ENCODE data around the gene STAG3.

DNA sequence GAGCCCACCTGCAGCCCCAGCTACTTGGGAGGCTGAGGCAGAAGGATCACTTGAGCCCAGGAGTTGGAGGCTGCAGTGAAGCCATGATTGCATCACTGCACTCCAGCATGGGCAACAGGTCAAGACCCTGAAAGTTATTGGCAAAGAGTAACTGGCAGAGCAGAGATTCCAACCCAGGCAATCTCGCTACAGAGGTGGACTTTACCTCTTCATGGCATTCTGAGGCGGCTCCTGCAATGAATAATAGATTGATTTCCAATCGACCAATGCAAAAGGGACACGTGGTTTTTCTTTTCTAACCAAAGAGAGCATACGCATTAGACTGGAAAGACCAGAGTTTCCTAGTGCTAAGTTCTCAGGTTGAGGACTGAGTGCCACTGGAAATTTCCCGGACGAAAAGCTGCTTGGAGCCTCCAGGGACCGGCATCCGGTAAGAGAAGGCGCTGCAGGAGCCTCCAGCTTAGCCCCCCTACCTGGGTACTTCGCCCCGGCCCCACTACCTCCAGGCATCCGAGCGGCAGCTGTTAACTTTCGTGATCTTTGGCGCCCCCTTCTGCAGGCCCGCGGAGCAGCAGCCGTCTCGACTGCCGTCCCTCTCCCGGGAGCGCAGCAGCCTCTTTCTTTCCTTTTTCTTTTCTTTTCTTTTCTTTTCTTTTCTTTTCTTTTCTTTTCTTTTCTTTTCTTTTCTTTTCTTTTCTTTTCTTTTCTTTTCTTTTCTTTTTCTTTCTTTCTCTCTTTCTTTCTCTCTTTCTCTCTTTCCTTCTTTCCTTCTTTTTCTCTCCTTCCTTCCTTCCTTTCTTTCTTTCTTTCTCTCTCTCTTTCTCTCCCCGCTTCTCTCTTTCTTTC is 46.9 kb upstream of the STAG3 start:
- TF ChIP-seq, protein P1, sequence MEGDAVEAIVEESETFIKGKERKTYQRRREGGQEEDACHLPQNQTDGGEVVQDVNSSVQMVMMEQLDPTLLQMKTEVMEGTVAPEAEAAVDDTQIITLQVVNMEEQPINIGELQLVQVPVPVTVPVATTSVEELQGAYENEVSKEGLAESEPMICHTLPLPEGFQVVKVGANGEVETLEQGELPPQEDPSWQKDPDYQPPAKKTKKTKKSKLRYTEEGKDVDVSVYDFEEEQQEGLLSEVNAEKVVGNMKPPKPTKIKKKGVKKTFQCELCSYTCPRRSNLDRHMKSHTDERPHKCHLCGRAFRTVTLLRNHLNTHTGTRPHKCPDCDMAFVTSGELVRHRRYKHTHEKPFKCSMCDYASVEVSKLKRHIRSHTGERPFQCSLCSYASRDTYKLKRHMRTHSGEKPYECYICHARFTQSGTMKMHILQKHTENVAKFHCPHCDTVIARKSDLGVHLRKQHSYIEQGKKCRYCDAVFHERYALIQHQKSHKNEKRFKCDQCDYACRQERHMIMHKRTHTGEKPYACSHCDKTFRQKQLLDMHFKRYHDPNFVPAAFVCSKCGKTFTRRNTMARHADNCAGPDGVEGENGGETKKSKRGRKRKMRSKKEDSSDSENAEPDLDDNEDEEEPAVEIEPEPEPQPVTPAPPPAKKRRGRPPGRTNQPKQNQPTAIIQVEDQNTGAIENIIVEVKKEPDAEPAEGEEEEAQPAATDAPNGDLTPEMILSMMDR (IDR thresholded peaks at IDR 0.05; ENCODE audit: insufficient read depth, low read depth, low read length): peak; percentile 48
- no peak for TF ChIP-seq EZH2 (IDR thresholded peaks at IDR 0.05; ENCODE audit: insufficient read depth, low read length)

All from astrocyte (in vitro differentiated cells and primary cell).